GM18505 (cell line): ENCODE results near the gene EIF2S2.

ENCODE experiments used
- ATAC-seq: cut with Tn5 transposase; IDR thresholded peaks from one replicate; pipeline ENCODE4 v1.9.1; 2021; ENCODE audit not compliant: unreplicated experiment
- POLR2A ChIP-seq: IDR thresholded peaks from 4 replicates; pipeline ENCODE4 v1.6.1; 2011; ENCODE audit warnings: borderline replicate concordance; ENCODE audit not compliant: insufficient read depth, insufficient read length; ENCODE audit errors: extremely low read depth

Gene EIF2S2

DNA sequence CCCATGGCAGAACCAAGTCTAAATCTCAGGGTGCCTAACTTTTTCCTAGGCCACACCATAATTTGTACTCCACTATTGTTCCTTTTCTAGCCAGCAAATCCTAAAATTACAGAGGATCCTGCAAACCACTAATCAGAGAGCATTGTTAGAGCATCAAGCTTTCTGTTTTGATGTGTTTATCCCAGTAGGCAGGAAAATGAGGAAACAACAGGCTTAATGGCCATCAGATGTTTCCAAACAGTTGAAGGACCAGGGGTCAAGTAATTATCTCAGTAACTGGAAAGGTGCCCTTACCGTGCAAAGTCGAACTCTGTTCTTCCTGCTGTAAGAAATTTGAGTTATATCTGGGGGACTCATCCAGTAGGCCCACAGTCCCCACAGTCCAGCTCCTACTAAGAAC is 59.6 kb downstream of the EIF2S2 start:
- no peak for ATAC-seq
- no peak for TF ChIP-seq POLR2A

DNA sequence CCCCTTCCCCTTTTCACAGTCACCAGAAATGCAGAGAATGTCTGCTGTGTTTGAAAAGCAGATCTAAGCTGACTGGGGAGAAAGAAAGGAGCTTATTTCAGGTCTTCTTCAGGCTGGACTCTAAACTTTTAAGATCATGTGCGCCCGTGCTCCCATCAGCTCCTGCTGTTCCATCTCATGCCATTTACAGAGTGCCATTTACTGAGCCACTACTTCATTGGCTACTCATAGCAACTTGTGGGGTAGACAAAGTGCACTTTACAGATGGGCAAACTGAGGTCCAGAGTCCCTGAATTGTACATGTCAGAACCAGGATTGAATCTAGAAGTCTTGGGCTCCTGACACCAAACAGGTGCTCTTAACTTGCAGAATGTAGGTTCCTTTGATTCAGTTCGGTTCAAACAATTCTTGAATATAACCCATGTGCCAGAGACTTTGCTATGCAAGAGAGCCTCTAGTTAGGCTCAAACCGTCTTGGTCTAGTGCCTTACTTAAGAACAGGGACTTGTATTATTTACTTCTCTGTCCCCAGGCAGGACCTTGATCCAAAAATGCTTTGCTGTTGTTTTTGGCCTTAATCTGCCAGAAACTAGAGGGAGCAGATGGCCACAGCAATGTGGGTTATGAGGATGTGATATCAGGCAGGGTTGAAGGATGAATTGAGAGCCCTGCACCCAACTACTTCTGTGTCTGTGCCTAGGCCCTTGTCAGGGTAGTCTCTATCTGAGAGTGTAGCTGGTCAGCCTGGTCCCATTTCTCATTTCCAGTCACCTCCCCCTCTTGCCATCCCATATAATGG is 61.9 kb downstream of the EIF2S2 start:
- no peak for ATAC-seq
- TF ChIP-seq POLR2A: no peak

DNA sequence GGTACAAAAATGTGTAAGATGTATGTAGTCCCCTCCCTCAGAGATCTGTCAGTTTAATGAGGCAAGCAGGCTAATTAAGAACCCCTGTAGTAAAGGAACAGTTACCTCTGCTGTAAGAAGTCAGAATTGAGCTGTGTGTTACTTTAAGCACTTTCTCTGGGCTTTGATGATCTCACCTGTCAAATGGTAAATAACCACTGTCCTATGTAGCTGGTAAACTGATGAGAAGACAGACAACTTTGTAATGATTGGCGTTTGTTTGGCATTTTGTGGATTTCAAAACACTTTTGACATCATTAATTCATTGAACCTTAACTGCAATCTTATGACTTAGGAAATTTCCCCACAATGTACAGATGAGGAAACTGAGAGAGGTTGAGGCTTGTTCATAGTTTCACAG is 62.7 kb downstream of the EIF2S2 start:
- ATAC-seq: no peak
- TF ChIP-seq POLR2A: no peak

DNA sequence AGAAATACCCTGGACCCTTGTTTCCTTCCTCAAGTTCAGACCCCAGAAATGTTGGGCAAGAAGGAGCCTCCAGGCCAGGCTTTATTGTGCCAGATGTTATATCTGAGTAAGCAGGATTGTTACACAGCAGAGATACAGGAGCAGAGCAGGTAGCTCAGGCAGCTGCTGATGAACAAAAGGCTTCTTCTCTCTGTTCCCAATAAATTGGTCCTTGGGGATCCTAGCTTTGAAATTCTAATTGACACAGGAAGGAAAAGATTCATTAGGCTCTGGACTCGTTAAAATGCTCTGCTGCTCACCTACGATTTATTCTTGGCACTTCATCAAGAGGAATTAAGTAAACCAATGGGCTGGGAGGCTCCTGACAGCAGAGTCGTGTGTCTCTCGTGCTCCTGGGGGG is 64.1 kb downstream of the EIF2S2 start:
- no peak for TF ChIP-seq POLR2A
- ATAC-seq: no peak

DNA sequence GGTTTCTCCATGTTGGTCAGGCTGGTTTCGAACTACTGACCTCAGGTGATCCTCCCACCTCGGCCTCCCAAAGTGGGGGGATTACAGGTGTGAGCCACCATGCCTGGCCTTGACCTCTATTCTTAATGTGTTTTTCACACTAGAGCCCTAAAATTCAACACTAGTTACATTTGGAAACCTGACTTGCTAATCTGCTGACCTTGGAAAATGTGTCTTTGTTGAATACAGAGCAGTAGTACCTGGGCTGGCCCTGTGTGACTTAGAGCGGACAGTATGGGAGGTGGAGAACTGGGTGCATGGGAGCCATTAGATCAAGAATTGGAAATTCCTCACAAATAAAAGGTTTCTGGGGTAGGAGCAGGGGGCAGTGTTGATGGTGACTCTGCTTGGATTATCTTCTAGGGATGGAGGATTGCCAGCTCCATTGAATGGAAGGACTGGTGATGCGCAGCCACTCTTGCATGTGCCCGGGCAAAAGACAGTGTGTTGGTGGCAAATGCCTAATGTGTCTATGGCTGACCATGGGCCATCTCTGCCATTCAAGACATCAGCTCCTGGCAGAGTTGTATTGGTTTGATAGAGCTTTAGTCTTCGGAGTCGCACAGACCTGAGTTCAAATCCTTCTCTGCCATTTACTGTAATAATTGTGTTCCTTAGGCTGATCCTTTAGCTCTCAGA is 64.9 kb downstream of the EIF2S2 start:
- ATAC-seq: no peak
- TF ChIP-seq POLR2A: no peak

DNA sequence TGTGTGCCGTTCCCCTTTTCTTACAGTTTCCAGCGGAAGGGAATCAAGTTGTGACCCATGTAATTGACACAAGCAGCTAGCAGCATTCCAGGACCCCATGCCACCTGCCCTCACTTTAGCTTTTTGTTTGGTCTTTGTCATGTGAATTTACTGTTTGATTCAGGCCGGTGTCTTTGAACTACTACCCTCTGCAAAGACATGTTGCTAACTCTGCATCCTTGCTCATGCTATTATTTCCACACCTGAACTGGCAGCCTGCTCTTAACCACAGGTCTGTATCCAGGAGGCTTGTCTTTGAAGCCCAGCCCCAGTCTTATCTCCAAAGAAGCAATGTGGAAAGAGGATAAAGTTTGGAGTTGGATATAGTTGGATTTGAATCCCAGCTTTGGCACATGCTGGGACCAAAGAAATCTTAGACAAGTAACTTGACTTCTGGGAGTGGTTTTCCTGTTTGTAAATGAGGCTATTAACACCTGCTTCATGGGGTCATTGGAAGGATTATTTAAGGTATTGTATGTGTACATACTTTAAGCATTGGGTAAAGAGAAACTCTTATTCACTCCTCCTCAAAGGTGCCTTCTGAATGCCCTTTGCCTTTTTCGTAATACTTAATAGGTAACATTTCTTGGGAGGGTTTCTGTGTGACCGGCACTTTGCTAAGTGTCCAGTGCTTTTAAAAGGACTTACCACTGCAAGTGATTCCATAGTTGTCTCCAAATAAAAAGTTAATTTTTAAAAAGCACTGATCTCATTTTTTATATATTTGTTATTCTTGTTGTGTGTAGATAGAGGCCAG is 65.9 kb downstream of the EIF2S2 start:
- TF ChIP-seq POLR2A: no peak
- ATAC-seq: no peak

DNA sequence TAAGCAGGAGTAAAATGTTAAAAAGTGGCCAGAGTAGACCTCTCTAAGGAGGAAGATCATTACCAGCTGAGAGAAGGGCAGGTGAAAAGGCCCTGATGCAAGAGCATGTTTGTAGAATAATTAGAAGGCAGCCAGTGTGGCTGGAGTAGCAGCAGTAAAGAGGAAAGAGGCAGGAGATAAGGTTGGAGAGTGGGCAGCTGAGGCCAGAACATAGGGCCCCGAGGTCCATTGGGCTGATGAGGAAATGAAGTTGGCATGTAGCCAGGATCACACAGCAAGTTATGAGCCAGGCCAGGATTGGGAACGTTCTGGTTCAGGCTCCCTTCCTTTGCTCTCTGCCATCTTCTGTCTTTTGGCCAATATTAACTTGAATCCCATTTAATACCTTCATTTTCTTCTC is 66.7 kb downstream of the EIF2S2 start:
- no peak for TF ChIP-seq POLR2A
- ATAC-seq: no peak

DNA sequence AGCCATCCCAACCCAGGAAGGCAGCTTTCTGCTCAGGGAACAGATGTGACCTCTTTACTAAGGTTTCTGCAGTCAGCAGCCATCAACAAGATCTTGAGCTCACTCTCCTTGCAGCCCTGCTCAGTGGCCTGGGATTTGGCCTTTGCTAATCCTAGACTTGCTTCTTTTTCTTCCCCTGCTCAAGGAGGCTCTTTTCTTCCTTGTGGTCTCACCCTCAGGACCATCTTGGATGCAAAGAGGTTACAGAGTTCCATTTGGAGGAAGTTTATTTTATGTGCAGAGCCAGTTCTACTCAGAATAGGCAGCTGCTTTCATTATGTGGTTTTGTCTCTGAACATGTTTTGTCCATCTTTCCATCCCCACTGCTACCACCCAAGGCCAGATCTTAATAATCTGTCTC is 69.0 kb downstream of the EIF2S2 start:
- ATAC-seq: no peak
- TF ChIP-seq POLR2A: no peak

DNA sequence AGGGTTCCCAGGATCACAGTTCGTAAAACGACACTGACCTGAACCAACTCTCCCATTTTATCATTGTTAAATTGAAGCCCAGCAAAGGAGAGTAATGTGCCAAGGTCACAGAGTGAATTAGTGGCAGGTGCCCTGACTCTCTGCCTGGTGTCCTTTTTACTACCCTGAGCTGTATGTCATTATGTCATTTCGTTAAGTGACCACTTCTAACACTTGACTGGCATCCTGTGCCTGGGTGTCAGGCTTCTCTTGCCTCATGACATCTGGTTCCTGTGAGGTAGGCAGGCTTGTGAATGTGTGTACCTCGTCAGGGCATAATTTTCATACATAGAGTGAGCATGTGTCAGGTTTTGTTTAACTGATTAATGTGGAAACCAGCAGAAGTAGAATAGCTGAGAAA is 69.8 kb downstream of the EIF2S2 start:
- TF ChIP-seq POLR2A: no peak
- no peak for ATAC-seq

DNA sequence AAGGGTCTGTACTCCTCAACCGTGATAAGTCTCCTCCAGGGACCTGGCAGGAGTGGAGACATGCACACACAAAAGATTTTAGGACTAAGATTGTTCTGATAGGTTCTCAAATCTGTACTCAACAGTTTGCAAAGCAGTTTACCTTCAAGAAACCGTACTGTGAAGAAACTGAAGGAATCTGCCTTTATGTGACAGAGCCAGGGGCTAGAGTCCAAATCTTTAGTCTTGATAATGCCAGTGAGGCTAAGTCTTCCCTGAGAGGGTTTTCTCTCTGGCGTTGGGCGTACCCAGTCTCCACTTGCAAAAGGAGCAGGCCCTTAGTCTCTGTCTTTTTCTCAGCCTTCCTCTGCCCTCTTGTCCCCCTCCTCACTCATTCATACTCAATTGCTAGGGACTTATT is 70.8 kb downstream of the EIF2S2 start:
- no peak for TF ChIP-seq POLR2A
- no peak for ATAC-seq

DNA sequence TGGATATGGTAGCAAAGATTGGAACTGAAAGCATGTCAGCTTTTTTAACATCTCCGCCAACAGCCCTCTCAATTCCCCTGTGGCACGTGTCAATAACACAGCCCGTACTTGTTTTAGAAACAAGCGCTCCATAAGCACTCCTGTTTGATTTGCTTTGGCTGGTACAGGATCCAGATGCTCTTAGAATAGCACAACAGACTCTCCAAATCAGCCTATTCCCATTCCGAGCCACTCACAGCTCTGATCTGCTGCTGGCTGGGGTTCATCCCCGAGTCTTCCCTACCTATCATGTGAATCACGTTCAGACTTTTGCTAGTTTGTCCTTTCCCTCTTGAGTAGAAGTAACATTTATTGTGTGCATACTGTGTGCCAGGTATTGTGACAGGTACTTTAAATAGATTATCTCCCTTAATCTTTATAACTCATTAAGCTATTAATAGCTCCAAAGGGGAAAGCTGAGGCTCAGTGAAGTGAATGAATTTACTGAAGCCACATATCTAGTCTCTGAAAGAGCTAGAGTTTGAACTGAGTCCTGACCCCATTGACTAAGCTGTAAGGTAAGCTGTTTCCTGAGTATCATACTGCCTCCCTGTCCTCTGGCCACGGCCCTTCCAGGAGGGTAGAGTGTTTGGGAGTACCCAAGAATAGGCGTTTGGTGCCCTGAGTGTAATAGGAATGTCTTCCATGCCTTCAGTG is 71.6 kb downstream of the EIF2S2 start:
- ATAC-seq: no peak
- no peak for TF ChIP-seq POLR2A
